CD4-positive, alpha-beta T cell (primary cell): ENCODE data around the gene PLK2. TPM values are rescaled to one million over a fixed set of nuclear protein-coding genes. Genes with fewer than 3 reads are reported as not detected.

Source experiments
- ATAC-seq: fragments of 200-7000 bp; cut with Tn5 transposase; one replicate; pipeline ENCODE4 v1.10.0; 2022; ENCODE audit warnings: mild to moderate bottlenecking; ENCODE audit not compliant: poor library complexity
- CTCF ChIA-PET: fragments of 350-600 bp; sonication (Branson Sonifier 250); formaldehyde crosslinking; loops from one replicate; lab custom pipeline; 2021; ENCODE audit warnings: antibody characterized with exemption, inconsistent platforms; lab: Charles Lee
- POLR2A ChIA-PET: fragments of 350-600 bp; sonication (Branson Sonifier 250); formaldehyde crosslinking; loops from one replicate; lab custom pipeline; 2021; ENCODE audit warnings: antibody characterized with exemption, inconsistent platforms; lab: Charles Lee
- DNase-seq, 14 experiments: peaks; one replicate each; pipeline ENCODE4 v3.0.0-alpha.2; 2013 to 2020; ENCODE audit warnings: mixed read lengths in 2 of 14
- H3K27ac ChIP-seq, 2 donors: one replicate each; pipeline versions ENCODE4 v1.5.1 to v1.7.0; 2013; ENCODE audit warnings: low read length in 2 of 2, low read depth in 1 of 2, mild to moderate bottlenecking in 1 of 2
- H3K27me3 ChIP-seq, 2 experiments: 1 replicate in 1 of 2; 2 replicates in 1 of 2; pipeline versions ENCODE4 v1.6.1 to v1.7.0; 2013; ENCODE audit warnings: low read length in 2 of 2, control low read depth in 1 of 2, mild to moderate bottlenecking in 1 of 2, moderate library complexity in 1 of 2; ENCODE audit not compliant: insufficient read depth in 2 of 2, control insufficient read depth in 1 of 2
- H3K36me3 ChIP-seq: one replicate; pipeline ENCODE4 v1.6.1; 2013; ENCODE audit warnings: low read length, control low read depth; ENCODE audit not compliant: insufficient read depth
- H3K4me1 ChIP-seq: one replicate; pipeline ENCODE4 v1.6.1; 2013; ENCODE audit warnings: low read length, control low read depth; ENCODE audit not compliant: insufficient read depth
- H3K4me3 ChIP-seq: one replicate; pipeline ENCODE4 v1.5.1; 2013; ENCODE audit warnings: mild to moderate bottlenecking, low read length, moderate library complexity
- H3K9me3 ChIP-seq, 2 experiments: 1 replicate in 1 of 2; 2 replicates in 1 of 2; pipeline versions ENCODE4 v1.6.1 to v1.7.0; 2013; ENCODE audit warnings: low read length in 2 of 2, mild to moderate bottlenecking in 2 of 2, control low read depth in 1 of 2, moderate library complexity in 1 of 2; ENCODE audit not compliant: control insufficient read depth in 1 of 2, insufficient read depth in 1 of 2
- H3K27ac Mint-ChIP-seq: one replicate; pipeline ENCODE4 v1.8.0; 2020; ENCODE audit warnings: mixed read lengths
- H3K27me3 Mint-ChIP-seq: one replicate; pipeline ENCODE4 v1.8.0; 2021; ENCODE audit warnings: mixed read lengths
- H3K36me3 Mint-ChIP-seq: one replicate; pipeline ENCODE4 v1.8.0; 2021; ENCODE audit warnings: low read depth, mixed read lengths
- H3K4me1 Mint-ChIP-seq: one replicate; pipeline ENCODE4 v1.8.0; 2021; ENCODE audit warnings: low read depth, mixed read lengths
- H3K4me3 Mint-ChIP-seq: one replicate; pipeline ENCODE4 v1.8.0; 2020; ENCODE audit warnings: mild to moderate bottlenecking, mixed read lengths
- H3K9me3 Mint-ChIP-seq: one replicate; pipeline ENCODE4 v1.8.0; 2020; ENCODE audit warnings: mixed read lengths
- CTCF ChIP-seq: fragments of 200-600 bp; IDR thresholded peaks from one replicate; pipeline ENCODE4 v1.8.0; 2022; ENCODE audit warnings: antibody characterized with exemption, mild to moderate bottlenecking
- intact Hi-C, 2 experiments: fragments of 100-400 bp; cut with DNase I in 1 of 2; cut with micrococcal nuclease in 1 of 2; formaldehyde crosslinking; loops; one replicate each; pipeline versions ENCODE4 v1.15.1 to v1.9.0; 2023 to 2025; cut with DNase I, micrococcal nuclease
- total RNA-seq, 174 experiments: library from RNA in 2 of 174; stranded (reverse) in 2 of 174; gene quantifications; one replicate each; pipeline ENCODE4 v1.2.3 and lab custom pipeline; 2021 to 2026

The PLK2 gene
- total RNA-seq, 2 experiments from 2014 or later, result 57.2 to 59.7 TPM

DNA sequence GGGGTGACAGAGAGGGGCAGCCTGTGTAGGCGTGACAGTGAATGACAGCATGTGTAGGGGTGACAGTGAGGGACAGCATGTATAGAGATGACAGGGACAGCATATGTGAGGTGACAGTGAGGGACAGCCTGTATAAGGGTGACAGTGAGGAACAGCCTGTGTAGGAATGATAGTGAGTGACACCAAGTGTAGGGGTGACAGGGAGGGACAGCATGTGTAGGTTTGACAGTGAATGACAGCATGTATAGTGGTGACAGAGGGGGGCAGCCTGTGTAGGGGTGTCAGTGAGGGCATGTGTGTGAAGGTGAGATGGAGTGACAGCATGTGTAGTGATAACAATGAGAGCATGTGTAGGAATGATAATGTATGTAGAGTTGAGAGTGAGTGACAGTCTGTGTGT lies 22.6 kb upstream of the PLK2 start:
- no peaks in the 10 kb centered on the region for H3K36me3 ChIP-seq
- H3K4me1 Mint-ChIP-seq, result no peaks in the 10 kb centered on the region
- H3K9me3 Mint-ChIP-seq, result no peaks in the 10 kb centered on the region

GRCh38 chr5:58481828-58482227 lies 21.9 kb upstream of the PLK2 start:
- CTCF ChIA-PET, result no interaction called here
- H3K4me1 ChIP-seq, result no peaks in the 10 kb centered on the region
- H3K4me3 ChIP-seq, result no peak overlapping the region
- intact Hi-C loops, result no loop called here
- H3K36me3 ChIP-seq, result no peaks in the 10 kb centered on the region
- H3K36me3 Mint-ChIP-seq, result no peaks in the 10 kb centered on the region
- H3K4me3 Mint-ChIP-seq, result no peak overlapping the region
- no peaks in the 10 kb centered on the region for H3K4me1 Mint-ChIP-seq
- no peak for ATAC-seq
- no peaks in the 10 kb centered on the region for H3K9me3 ChIP-seq
- H3K9me3 Mint-ChIP-seq, result no peaks in the 10 kb centered on the region
- H3K27me3 ChIP-seq, result peaks cover 0 to 2% of the 10 kb centered on the region in 2 experiments
- POLR2A ChIA-PET, result no interaction called here
- H3K27me3 Mint-ChIP-seq, result no peaks in the 10 kb centered on the region
- H3K27ac Mint-ChIP-seq, result no peak overlapping the region
- no peak for DNase-seq
- H3K27ac ChIP-seq, result no peak overlapping the region
- TF ChIP-seq CTCF, result no peak

More for the DNA sequence above, 22.6 kb upstream of the PLK2 start:
- POLR2A ChIA-PET, result no interaction called here
- intact Hi-C loops, result no loop called here
- H3K9me3 ChIP-seq, result no peaks in the 10 kb centered on the region
- Mint-ChIP-seq H3K27me3 (peaks cover 5% of the 10 kb centered on the region), H3K4me3 (no peak overlapping the region), H3K27ac (no peak overlapping the region), H3K36me3 (no peaks in the 10 kb centered on the region)
- no peaks in the 10 kb centered on the region for H3K4me1 ChIP-seq
- no peaks in the 10 kb centered on the region for H3K27me3 ChIP-seq
- TF ChIP-seq CTCF, result no peak
- DNase-seq (no peak), ATAC-seq (no peak)
- CTCF ChIA-PET, result no interaction called here
- H3K27ac ChIP-seq, result no peak overlapping the region
- no peak overlapping the region for H3K4me3 ChIP-seq

GRCh38 chr5:58481066-58481676 lies 21.3 kb upstream of the PLK2 start:
- POLR2A ChIA-PET, result no interaction called here
- Histone ChIP-seq H3K4me1 (no peaks in the 10 kb centered on the region), H3K4me3 (no peak overlapping the region), H3K36me3 (no peaks in the 10 kb centered on the region), H3K9me3 (no peaks in the 10 kb centered on the region), H3K27ac (no peak overlapping the region), H3K27me3 (peaks cover 0 to 2% of the 10 kb centered on the region in 2 experiments)
- ATAC-seq, result no peak
- no peaks in the 10 kb centered on the region for H3K4me1 Mint-ChIP-seq
- H3K4me3 Mint-ChIP-seq, result no peak overlapping the region
- H3K27ac Mint-ChIP-seq, result no peak overlapping the region
- H3K36me3 Mint-ChIP-seq, result no peaks in the 10 kb centered on the region
- no peak for TF ChIP-seq CTCF
- no peaks in the 10 kb centered on the region for H3K27me3 Mint-ChIP-seq
- CTCF ChIA-PET, result no interaction called here
- DNase-seq, result no peak
- intact Hi-C loops, result no loop called here
- H3K9me3 Mint-ChIP-seq, result no peaks in the 10 kb centered on the region
